Astrocyte of the spinal cord (primary cell): ENCODE data around the gene ARHGAP26.
"Not testable (repeated sequence)": the region's sequence is repeated elsewhere in the genome, so short reads cannot be mapped to it uniquely, and the experiment has no call there.

Source experiments
- DNase-seq: peaks from one replicate; pipeline ENCODE4 v3.0.0; 2011; ENCODE audit warnings: low read depth, low spot score
- H3K4me3 ChIP-seq: 2 replicates; pipeline ENCODE4 v1.5.1; 2011; ENCODE audit warnings: low read depth, mild to moderate bottlenecking, low read length, moderate library complexity
- CTCF ChIP-seq: IDR thresholded peaks from 2 replicates; pipeline ENCODE4 v1.5.1; 2012; ENCODE audit warnings: low read depth, mild to moderate bottlenecking, low read length, inconsistent platforms
- in situ Hi-C: cut with HindIII; loops from 2 replicates; pipeline ENCODE4 v1.10.0; 2017; ENCODE audit warnings: low sequenced_read_pairs

ARHGAP26 gene

GRCh38 chr5:143116814-143117213 is 346.6 kb downstream of the ARHGAP26 start:
- no peak for TF ChIP-seq CTCF
- no peak for DNase-seq
- H3K4me3 ChIP-seq: no peak overlapping the region
- in situ Hi-C loops: no loop called here

GRCh38 chr5:143117821-143118220 is 347.6 kb downstream of the ARHGAP26 start:
- no peak overlapping the region for H3K4me3 ChIP-seq
- in situ Hi-C loops: no loop called here
- no peak for DNase-seq
- TF ChIP-seq CTCF: no peak

- no peak for DNase-seq
- H3K4me3 ChIP-seq: no peak overlapping the region
- TF ChIP-seq CTCF: no peak
- in situ Hi-C loops: no loop called here
Measured at GRCh38 chr5:143118222-143118621, 348.0 kb downstream of the ARHGAP26 start.

DNA sequence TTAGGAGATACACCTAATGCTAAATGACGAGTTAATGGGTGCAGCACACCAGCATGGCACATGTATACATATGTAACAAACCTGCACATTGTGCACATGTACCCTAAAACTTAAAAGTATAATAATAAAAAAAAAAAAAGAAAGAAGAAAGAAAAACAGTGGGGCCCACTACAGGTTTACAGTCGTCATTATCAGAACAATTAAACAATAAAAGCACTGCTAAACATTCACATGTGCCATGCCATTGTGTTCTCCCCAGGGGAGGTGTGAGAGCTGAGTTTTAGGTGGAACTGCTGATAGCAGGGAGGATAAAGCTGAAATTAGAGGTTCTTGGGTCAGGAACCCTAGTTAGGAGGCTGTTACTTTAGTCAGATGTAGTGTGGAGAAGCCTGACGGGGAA is 348.6 kb downstream of the ARHGAP26 start:
- DNase-seq, in situ Hi-C loops, H3K4me3 ChIP-seq: not testable (repeated sequence)

DNA sequence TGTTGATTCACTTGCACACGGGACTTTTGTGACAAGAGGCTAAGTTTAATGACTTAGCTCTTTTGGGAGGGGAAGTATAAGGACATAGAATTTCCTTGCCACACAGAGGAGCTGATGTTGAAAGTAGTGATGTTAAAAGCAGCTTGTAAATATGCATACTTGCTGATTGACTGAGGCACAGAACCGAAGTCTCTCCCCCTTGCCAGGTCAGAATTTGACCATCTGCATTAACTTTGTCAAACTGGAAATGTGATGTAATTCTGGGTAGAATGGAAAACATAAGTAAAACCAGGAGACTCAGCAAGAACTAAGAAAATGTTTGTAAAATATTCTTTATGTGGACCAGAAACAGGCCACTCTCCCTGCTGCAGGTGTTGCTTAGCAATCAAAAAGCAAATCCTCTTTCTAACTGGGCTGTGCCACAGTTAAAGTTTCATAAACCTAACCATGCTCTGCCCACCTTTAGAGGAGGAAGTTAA is 349.2 kb downstream of the ARHGAP26 start:
- TF ChIP-seq CTCF: no peak
- no peak for DNase-seq
- in situ Hi-C loops: no loop called here
- H3K4me3 ChIP-seq: no peak overlapping the region

DNA sequence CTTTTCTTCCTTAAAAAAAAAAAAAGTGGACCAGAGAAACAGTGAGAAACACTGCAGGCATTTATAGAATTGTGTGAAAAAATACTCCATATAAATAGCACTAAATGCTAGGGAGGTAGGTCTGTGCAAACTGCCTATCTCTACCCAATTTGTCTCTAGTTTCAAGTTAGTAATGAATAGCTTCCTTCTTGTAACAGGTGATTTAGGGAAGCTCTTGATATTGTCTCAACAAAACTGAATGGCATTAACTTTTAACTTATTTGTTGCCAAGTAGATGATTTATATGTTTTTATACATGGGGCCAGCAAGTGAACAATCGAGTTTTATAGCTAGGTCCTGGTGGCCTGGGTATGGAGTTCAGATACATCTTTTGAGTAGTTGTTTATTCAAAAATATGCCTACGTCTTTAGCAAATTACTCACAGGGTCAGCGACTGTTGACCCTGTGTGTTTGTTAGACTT is 349.7 kb downstream of the ARHGAP26 start:
- H3K4me3 ChIP-seq: no peak overlapping the region
- TF ChIP-seq CTCF: no peak
- in situ Hi-C loops: no loop called here
- no peak for DNase-seq

- DNase-seq: no peak
- no peak overlapping the region for H3K4me3 ChIP-seq
- no peak for TF ChIP-seq CTCF
- in situ Hi-C loops: no loop called here
Measured at GRCh38 chr5:143120460-143121134, 350.4 kb downstream of the ARHGAP26 start.
